SIG-M5 treated with dmso at 0.1 percent for 504 hours (cell line): ENCODE data around the gene DCLK2.

Experiments
- DNase-seq: peaks from one replicate; lab custom pipeline; 2025; ENCODE audit not compliant: unreplicated experiment; lab: John Stamatoyannopoulos, UW

The DCLK2 gene

GRCh38 chr4:150068300-150068960, 9.8 kb upstream of the DCLK2 start:
- DNase-seq, result no peak

GRCh38 chr4:150069353-150069752, 8.9 kb upstream of the DCLK2 start:
- no peak for DNase-seq

GRCh38 chr4:150070464-150071170, 7.6 kb upstream of the DCLK2 start:
- no peak for DNase-seq

- no peak for DNase-seq
Measured at GRCh38 chr4:150072471-150072870, 5.8 kb upstream of the DCLK2 start.

- DNase-seq, result no peak
Measured at GRCh38 chr4:150072906-150073714, 5.1 kb upstream of the DCLK2 start.

- DNase-seq, result no peak
Measured at GRCh38 chr4:150074064-150074463, 4.2 kb upstream of the DCLK2 start.

- DNase-seq, result no peak
Measured at GRCh38 chr4:150078579-150079080, 385 bp downstream of the DCLK2 start.

GRCh38 chr4:150079081-150079581, 886 bp downstream of the DCLK2 start:
- DNase-seq, result no peak

- no peak for DNase-seq
Measured at GRCh38 chr4:150080337-150080736, 2.1 kb downstream of the DCLK2 start.

GRCh38 chr4:150080875-150081274, 2.6 kb downstream of the DCLK2 start:
- no peak for DNase-seq

GRCh38 chr4:150082241-150082640, 4.0 kb downstream of the DCLK2 start:
- DNase-seq, result no peak

- no peak for DNase-seq
Measured at GRCh38 chr4:150087006-150087405, 8.8 kb downstream of the DCLK2 start.

GRCh38 chr4:150089732-150090131, 11.5 kb downstream of the DCLK2 start:
- no peak for DNase-seq

- no peak for DNase-seq
Measured at GRCh38 chr4:150090836-150091235, 12.6 kb downstream of the DCLK2 start.

- DNase-seq, result no peak
Measured at GRCh38 chr4:150094676-150095075, 16.4 kb downstream of the DCLK2 start.

- DNase-seq, result no peak
Measured at GRCh38 chr4:150096625-150097024, 18.4 kb downstream of the DCLK2 start.

- no peak for DNase-seq
Measured at GRCh38 chr4:150098214-150098613, 20.0 kb downstream of the DCLK2 start.

GRCh38 chr4:150104404-150105027, 26.3 kb downstream of the DCLK2 start:
- DNase-seq, result no peak

- DNase-seq, result no peak
Measured at GRCh38 chr4:150106886-150107285, 28.6 kb downstream of the DCLK2 start.

- no peak for DNase-seq
Measured at GRCh38 chr4:150108691-150109090, 30.4 kb downstream of the DCLK2 start.

GRCh38 chr4:150114641-150115040, 36.4 kb downstream of the DCLK2 start:
- no peak for DNase-seq
